CD4-positive, alpha-beta T cell treated with Interleukin-4 for 4 hours (primary cell): ENCODE results near the gene TIMM50.
A peak's percentile ranks its signal among the peaks of the same experiment; 100 is the strongest.

Source experiments
- DNase-seq: peaks from one replicate; pipeline ENCODE4 v3.0.0-alpha.2; 2020

Gene TIMM50

GRCh38 chr19:39539165-39539517 is 58.5 kb downstream of the TIMM50 start:
- no peak for DNase-seq

- DNase-seq = peak; percentile 92
Measured at GRCh38 chr19:39539518-39540332, 59.1 kb downstream of the TIMM50 start, which contains the start of gene EID2. EID2 (minus strand) TSS chr19:39540161; CDS start chr19:39540079, 82 bp downstream.

GRCh38 chr19:39540333-39540673 is 59.7 kb downstream of the TIMM50 start:
- no peak for DNase-seq
